NCI-H2196 treated with DMSO at 0.1 percent for 48 hours (cell line): Measurements from ENCODE around the gene SYS1.
A peak's percentile ranks its signal among the peaks of the same experiment; 100 is the strongest.
"Not testable (repeated sequence)": the region's sequence is repeated elsewhere in the genome, so short reads cannot be mapped to it uniquely, and the experiment has no call there.

Experiments used
- DNase-seq: peaks from one replicate; lab custom pipeline; 2025; ENCODE audit not compliant: unreplicated experiment; lab: John Stamatoyannopoulos, UW

The SYS1 gene

DNA sequence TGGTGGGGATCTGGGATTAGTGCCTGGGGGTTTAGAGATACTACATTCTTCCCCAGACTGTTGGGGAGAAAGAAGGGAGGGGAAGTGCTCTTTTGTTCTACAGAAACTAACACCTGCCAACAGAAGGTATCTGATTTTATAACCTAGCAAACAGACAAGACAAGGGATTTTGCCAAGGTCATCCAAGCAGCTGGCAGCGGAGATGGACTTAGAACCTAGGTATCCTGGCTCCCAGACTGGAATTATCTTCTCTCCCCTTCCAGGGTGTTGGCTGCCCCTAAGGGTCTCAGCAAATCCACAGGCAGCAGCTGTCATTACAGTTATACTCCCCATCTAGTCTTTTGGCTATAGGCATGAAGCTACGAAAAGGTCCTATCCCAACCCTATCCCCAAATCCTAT is 23.2 kb upstream of the SYS1 start:
- DNase-seq = peak; percentile 47

DNA sequence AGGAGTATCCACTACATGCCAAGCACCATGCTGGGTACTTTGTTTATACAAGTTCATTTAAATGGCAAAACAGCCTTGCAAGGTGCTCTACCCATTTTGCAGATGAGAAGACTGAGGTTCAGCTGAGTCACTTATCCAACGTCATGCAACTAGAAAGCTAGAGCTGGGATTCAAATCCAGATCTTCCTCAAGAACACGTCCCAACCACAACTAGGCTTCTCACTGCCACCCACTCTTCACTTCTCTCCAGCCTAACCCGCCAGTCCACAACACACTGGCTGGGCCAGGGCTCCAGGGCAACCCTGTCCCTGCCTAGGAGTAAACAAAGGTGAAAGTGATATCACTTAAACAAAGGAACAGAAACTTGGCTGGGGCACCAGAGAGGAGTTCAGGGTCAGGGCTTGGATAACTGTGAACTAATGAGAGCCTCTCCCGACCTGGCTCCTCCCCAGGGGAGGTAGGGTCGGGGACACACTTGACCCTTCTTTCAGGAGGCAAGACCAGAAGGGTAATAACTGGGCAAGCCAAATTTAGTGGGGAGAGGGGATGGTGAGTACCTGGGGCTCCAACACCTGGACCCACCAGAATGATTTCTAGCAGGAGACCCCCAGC is 22.6 kb upstream of the SYS1 start:
- DNase-seq = peak; percentile 86

DNA sequence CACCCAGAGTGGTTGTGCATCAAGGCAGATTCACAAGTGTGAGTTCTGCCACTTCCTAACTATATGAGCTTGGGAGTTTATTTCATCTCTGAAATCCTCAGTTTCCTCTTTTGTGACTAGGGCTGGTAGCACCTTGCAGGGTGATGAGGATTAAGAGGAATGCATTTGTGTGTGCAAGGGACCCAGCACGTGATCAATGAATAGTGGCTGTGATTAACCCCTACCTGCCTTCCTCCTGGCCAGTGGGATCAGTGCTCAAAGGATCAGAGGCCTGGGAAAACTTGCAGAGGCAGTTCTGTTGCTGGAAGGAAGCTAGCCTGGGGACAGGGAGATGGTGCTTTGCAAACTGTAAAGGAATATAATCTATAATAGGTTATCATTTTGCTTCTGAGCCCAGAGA is 22.0 kb upstream of the SYS1 start:
- no peak for DNase-seq

DNA sequence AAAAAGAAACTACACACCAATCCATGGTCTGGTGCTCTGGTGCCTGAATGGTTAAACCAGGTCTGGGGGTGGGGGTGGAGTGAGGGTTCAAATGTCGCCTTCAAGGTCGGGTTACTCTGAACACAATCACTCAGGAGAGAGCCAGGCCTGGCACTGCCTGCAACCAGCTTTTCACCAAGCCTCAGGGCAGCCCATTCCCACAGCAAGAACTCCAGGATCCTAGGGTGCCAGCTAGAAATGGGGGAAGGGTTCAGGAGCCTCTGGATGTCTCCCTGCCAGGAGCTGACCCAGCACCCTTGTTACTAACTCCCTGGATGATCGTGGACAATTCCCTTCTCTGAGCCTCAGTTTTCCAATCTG is 21.4 kb upstream of the SYS1 start:
- no peak for DNase-seq

DNA sequence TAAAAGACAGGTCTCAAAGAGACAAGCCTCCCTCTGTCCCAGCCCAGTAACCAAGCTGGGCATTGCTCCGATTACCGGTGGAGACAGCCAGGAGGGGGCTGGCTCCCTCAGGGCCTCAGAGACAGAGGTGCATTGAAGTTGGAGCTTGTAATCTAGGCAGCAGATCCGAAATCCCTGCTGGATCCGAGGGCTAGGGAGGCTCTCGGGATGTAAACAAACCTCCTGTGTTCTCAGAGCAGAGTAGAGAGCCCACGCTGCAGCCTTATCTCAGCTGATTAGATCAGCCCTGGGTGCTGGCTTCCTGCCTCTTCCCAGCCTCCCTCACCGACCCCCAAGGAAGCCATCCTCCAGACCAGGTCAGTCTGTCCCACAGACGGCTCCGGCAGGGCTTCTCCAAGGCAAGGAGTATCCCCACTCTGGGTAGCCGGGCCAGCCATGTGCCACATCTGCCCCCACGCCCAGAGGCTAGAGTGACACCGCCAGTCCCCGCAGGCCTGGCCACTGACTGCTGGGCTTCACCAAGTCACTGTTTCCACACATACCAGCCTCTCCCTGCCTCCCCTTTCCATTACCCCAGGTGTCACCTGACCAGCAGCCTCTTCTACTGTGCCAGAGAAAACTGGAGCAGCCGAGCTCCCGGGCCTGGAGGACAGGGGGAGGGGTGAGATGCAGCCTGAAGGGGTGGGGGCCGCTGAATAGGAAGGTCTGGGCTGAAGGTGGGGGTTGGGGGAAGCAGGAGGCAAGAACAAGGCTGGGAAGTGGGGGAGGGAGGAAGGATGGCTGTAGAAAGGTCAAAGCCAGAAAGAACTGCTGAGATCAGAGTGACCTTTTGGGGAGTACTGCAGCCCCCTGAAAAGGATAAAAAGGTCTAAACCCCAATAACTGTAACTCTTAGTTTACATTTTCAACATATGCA is 20.8 kb upstream of the SYS1 start:
- DNase-seq = peak; percentile 75

DNA sequence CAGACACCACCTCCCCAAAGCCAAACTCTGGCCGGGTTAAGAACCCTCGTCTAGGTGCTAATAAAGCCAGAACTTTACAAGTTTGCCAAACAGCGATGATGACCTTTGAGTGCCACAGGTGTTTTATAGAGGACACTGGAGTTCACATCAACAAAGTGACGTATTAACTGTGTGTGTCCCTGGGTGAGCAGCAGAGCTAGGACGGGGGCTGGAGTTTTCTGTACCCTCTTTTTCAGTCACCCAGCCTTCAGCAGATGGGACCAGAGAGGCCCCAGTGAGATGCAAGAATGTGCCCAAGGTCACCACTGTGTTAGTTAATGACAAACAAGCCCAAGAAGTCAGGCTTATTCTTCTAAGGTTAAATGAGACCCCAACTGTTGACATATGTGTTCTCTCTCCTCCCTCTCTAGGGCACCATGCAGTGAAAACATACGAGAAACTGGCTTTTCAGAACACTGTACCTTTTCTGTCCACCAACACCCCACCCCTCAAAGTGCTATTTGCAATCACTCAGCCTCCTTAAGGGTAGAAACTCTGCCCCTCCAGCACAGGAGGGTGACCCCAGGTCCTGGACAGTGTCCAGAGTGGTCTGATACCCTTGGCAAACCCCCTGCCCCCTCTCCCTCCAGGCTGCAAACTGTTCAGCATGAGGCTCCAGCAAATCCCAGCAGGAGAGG is 20.0 kb upstream of the SYS1 start:
- no peak for DNase-seq

DNA sequence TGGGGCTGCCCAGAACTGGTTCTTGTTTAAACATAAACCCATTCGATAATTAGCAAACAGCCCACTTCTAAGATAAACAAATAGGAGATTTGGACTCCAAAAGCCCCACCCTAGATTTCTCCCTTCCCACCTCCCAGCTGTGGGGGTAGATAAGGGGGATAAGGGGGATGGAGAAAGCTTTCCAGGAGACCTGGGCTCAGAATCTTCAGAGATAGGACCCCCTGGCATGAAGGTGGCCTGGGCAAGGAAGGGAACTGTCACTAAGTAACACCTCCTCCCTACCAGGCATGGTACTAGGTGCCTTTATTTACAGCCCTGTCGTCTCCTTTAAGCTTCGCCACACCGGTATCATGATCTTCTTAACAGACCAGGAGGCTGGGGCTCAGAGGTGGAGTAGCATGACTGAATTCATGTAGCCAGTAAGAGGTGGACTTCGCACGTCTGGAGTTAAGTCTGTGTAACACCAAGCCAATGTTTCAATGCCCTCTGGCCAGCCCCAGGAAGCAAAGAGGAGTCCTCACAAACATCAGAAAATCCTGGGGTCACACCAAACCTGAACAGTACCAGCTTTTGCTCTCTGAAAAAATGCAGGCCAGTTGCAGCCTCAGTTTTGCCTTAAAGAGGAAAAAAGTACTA is 19.3 kb upstream of the SYS1 start:
- peak; percentile 66 for DNase-seq

DNA sequence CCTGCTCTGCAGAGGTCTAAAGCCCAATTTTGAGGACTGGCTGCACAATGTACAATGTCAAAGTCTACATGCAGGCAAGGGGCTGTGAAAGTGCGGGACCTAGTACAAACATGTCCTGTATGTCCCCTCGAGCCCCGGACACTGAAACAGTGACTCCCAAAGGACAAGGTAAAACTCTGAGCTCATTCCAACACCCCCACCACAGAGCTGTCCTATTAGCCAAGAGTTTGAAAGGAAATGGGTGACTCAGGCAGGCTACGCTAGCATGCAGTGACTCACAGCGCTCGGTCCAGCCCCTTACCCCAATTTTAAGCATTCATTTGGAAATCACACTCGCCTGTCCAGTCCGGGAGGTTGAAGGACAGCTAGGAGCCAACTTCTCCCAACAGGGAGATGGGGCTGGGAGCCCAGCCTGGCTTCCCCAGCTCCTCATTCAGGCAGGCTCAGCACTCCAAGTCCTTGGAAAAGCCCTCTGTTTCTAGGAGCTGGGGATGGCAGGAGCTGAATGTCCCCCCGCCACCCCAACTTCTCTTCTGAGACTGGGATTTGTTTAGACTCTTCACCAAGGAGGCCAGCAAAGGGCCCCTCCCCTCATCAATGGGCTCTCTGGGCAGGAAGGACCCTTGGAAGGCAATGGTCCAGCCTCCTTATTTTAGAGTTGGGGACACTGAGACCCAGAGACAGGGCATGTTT is 18.6 kb upstream of the SYS1 start:
- peak; percentile 17 for DNase-seq

DNA sequence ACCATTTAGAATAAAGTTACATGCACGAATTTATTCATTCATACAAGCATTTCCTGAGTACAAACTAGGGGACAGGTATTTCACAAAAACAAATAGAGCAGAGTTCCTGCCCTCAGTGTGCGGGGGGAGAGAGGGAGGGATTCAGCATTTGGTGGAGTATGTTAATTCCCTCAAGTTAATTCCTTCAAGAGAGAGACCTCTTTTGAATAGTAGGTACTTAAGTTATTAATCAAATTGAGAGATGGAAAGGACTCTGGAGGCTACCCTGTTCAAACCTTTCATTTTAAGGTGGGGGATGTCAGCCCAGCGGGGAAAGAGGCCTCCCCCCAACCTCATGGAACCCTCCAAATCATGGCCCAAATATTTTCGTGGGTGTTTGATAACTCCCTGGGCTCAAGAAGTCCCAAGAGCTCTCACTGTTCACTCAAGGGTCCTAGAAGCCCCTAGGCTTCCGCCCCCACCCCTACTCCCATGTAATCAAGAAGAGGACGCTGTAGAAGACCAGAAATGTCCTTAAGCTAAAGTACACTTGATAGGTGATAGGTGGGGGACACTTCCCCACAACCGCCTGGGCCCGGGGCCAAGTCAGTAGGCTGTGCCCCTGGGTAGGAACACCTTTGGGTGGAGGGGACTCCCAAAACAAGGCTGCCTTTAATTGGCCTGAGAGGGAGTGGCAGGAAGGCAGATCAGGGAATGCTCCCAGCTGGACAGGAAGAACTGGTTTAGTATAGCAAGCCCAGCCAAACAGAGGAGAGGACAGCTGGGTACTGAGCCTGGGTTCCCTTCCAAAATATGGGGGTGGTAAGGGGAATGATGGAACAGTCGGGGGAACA is 17.6 kb upstream of the SYS1 start:
- DNase-seq = peak; percentile 31

DNA sequence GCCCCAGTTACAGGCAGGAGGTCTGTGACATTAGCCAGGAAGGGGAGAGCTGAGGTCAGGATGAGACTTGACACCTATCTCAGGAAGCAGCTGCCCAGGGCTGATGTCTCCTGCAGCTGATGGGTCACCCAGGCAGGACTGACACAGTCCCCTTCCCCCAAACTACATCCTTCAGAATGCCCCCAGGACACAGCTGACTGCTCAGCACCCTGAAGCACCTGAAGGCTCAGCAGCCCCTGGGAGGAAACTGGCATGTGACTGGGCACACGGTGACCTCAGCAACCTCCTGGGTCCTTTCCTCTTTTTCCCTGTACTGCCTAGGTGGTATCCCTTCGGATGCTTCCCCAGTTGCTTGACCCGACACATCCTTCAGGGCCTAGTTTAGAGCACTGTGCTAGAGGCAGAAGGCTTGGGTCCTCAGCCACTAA is 16.7 kb upstream of the SYS1 start:
- no peak for DNase-seq

DNA sequence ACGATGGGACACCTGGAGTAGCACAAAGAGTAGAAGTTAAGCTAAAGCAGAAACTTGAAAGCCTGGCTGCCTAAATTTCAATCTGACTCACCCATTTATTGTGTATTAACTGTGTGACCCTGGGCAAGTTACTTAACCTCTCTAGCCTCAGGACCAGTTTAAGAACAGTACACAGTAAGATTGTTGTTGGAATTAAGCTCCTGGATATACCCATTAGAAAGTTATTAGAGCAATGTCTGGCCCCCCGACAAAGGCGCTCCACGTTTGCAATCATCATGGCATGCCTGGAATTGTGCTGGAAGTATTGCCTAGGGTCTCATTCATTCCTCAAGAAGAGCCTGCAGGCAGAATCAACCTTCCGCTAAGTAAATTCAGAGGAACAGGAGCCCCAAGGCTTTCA is 16.1 kb upstream of the SYS1 start:
- DNase-seq = no peak

DNA sequence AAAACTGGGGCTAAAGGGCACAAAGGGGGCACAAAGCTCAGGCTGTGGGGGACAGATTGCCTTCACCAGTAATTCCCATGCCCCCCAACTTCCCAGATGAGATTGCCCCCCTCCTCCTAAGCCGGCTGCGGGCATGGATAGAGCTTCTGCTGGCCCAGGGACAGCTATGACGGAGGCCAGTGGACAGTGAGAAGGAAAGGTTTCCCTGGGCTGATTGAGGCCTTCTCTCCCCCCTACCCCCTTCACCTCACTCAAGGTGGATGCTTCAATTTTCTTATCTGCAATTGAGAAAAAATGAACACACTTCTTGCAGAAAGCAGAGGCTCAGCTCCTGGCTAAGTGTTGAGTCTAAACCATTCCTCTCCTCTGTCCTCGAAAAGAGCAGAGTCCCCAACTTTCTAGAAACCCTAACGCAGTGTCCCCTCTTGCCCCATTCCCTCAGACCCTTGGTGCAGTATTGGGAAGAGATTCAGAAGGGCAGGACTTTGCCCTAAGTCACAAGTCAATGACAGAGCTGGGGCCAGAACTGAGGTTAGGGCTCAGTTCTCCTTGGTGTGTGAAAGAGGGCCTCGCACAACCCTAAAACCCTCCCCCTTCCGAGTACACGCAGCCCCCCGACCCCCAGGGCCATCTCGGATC is 15.5 kb upstream of the SYS1 start:
- DNase-seq = no peak

DNA sequence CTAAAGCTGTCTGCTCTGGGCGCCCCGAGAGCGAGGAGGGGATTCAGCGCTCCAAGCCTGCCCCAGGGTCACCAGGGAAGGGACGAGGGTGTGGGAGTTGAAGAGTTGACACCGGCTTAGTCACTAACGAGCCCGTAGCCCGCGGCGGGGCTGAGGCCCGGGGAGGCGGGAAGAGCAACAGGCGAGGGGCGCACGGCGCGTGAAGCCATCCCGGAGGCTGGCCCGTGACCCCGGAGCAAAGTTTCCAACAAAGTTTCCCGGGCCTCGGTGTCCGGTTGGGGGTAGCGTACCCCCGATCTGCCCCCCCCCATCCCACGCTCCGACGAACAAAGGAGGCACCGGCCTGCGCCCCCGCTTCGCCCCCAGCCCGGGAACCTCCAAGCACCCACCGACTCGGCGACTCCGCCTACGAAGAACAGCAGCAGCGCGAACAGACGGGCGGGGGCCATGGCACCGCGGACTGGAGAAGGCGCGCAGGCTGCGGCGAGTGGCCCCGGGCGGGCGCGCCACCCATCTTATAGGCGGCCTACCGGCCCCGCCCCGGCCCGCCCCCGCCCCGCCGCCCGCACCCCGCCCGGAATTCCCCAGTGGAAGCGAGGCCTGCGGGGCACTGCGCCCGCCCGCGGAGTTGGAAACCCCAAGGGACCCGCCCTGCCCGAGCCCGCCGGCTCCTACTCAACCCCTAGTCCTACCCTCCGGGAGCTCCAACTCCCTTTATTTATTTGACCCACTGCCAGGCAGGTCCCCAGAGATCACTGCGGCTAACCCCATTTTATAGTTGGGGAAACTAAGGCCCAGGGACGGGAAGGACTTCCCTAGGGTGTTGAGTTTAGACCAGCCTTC is 14.8 kb upstream of the SYS1 start, which contains the start of gene SDC4:
Gene SDC4 (minus strand): TSS at position 489 of the 843 bp plus-strand sequence. CDS start 40 bp downstream, at position 449.
- DNase-seq = peak; percentile 34

DNA sequence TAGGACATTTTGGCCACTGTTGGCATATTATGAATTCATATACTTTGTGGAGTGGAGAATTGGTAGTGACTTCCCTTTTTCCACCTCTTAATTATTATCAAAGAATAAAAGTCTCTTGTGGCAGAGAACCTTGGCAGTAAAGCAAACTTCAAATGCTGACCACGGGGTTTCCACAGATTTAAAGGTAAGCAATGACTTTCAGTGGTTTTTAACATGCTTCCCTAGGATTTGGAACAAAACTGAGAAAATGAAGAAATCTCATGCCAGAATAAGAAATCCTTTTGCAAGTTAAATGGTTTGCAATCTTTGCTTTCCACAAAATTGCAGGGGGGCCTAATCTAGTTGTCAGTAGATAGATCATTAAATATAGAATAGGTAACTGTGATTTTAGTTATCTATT is 12.7 kb upstream of the SYS1 start:
- DNase-seq = no peak

DNA sequence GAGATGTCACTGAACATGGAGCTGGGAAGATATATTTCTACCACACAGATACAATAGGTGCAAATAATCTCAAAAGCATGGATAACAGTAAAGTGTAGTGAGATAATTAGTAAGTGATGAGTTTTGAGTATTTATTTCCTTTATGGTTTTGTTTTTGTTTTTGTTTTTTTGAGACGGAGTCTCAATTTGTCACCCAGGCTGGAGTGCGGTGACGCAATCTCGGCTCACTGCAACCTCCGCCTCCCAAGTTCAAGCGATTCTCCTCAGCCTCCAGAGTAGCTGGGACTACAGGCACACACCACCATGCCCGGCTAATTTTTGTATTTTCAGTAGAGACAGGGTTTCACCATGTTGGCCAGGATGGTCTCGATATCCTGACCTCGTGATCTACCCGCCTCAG is 12.2 kb upstream of the SYS1 start:
- DNase-seq = not testable (repeated sequence)

DNA sequence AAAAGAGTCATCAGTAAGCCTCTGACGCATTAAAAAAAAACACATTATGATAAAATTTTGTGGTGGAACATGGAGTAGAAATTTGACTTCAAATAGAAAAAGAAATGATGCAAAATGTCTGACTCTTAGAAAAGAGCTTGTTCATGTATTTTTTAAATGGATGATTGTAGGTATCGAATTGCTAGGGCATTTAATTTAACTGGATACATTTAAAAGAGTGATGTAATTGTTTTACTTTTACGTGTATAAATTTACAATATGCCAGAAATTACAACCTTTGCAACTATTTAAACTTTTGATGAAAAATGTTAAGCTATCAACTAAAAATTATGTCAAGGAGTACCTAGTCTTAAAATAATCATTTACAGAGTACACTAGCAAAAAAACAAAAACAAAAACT is 10.2 kb upstream of the SYS1 start:
- DNase-seq = no peak

DNA sequence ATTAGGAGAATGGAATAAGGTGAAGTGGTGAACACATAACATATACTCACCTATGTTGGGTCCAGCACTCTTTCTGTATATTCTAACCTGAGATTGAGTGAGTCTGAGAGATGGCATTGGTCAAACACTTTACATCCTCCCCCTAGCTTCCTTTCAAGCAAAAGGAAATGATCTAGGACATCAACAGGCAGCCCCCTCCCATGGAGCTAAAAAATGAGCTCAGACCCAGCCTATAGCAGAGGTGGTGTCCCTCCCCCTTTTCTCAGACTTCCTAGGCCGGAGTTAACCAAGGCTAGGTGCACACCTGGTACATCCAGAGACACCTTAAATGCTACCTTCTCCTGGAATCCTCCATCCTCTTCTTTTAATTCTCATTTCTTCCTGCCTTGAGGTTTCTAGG is 9.2 kb upstream of the SYS1 start:
- DNase-seq = no peak

DNA sequence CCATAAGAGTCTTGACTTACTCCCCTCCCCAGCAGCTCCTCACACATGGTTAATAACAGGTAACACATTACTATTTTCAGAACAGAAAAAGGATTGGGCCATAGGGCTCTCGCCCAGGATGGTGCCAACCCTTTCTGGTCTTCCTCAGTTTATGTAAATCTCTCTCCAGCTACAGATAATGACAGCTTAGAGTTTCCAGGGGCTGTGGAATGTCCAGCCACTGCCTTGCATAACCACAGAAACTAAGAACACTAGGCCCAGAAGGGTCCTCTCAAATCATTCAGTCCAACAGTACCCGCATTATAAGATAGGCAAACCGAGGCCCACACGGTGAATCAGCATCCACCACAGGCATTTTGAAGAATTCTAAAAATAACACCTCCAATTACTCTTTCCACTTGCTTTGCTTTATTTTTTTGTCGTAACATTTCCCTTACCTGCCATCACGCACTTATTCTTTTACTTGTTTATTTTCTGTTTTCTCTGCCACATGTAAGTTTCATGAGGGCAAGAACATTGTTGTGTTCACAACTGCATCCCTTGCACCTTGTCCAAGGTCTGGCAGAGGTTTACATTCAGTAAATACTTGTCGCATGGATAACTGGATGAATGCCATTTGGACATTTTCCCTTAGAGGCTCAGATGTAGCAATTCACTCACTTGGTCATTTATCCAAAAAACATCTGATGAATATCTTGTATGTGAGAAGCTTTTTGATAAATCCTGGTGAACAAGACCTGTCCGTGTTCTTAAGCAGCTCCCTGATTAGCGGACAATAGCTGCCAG is 8.3 kb upstream of the SYS1 start:
- no peak for DNase-seq
